Measurements from ENCODE around the gene FAM118A.
"Not testable (repeated sequence)": the region's sequence is repeated elsewhere in the genome, so short reads cannot be mapped to it uniquely, and the experiment has no call there.

Gene FAM118A

GRCh38 chr22:45292731-45293442 is 16.8 kb upstream of the FAM118A start:
- Histone ChIP-seq H3K4me3 (ENCODE audit: low read depth, low read length) (no peak overlapping the region), H3K9me3 (ENCODE audit: insufficient read depth, low read depth, low read length) (peaks cover 7% of the 10 kb centered on the region), H2AK5ac (ENCODE audit: low read length) (no peak overlapping the region), H3K4me1 (ENCODE audit: control insufficient read depth in 1 of 2, insufficient read depth in 2 of 2, low read length in 2 of 2) (no peaks in the 10 kb centered on the region), H3K4ac (ENCODE audit: low read depth, low read length) (no peak overlapping the region), H4K12ac (ENCODE audit: low read depth, low read length) (no peak overlapping the region), H2BK12ac (ENCODE audit: low read length) (no peak overlapping the region), H3K36me3 (ENCODE audit: control insufficient read depth in 1 of 2, insufficient read depth in 2 of 2, low read length in 2 of 2) (no peaks in the 10 kb centered on the region), H2BK120ac (ENCODE audit: insufficient read depth, low read length, poor library complexity) (no peak overlapping the region), H3K18ac (ENCODE audit: low read length) (no peak overlapping the region), H3K23ac (ENCODE audit: low read length) (no peak overlapping the region), H3K79me2 (ENCODE audit: control insufficient read depth, insufficient read depth, low read length, poor library complexity) (no peaks in the 10 kb centered on the region), H4K91ac (ENCODE audit: low read depth, low read length) (no peak overlapping the region), H3K9ac (ENCODE audit: low read length) (no peak overlapping the region), H3K4me2 (ENCODE audit: low read length) (no peak overlapping the region), H3K79me1 (ENCODE audit: low read length) (no peaks in the 10 kb centered on the region), H2AFZ (ENCODE audit: insufficient read depth, low read length, poor library complexity) (no peak overlapping the region), H2BK5ac (ENCODE audit: low read depth, low read length, poor library complexity) (no peak overlapping the region), H3K27me3 (ENCODE audit: insufficient read depth, low read length) (no peaks in the 10 kb centered on the region), H3K14ac (ENCODE audit: low read length) (no peak overlapping the region), H3K27ac (ENCODE audit: low read depth, low read length) (no peak overlapping the region), H4K8ac (ENCODE audit: low read depth, low read length) (no peak overlapping the region)
- DNase-seq: no peak
- no CpG with 5 or more reads among the region's 23 CpGs for WGBS (ENCODE audit: extremely low coverage, insufficient coverage, insufficient read length)

- no peak overlapping the region for H3K18ac ChIP-seq (ENCODE audit: low read length)
- H2AFZ ChIP-seq (ENCODE audit: insufficient read depth, low read length, poor library complexity): no peak overlapping the region
- no peak overlapping the region for H2BK5ac ChIP-seq (ENCODE audit: low read depth, low read length, poor library complexity)
- H2BK12ac ChIP-seq (ENCODE audit: low read length): no peak overlapping the region
- H2BK120ac ChIP-seq (ENCODE audit: insufficient read depth, low read length, poor library complexity): no peak overlapping the region
- no peak overlapping the region for H4K8ac ChIP-seq (ENCODE audit: low read depth, low read length)
- peaks cover 7% of the 10 kb centered on the region for H3K9me3 ChIP-seq (ENCODE audit: insufficient read depth, low read depth, low read length)
- no peak overlapping the region for H3K14ac ChIP-seq (ENCODE audit: low read length)
- H4K12ac ChIP-seq (ENCODE audit: low read depth, low read length): no peak overlapping the region
- no peak overlapping the region for H4K91ac ChIP-seq (ENCODE audit: low read depth, low read length)
- no peak overlapping the region for H2AK5ac ChIP-seq (ENCODE audit: low read length)
- no peaks in the 10 kb centered on the region for H3K36me3 ChIP-seq (ENCODE audit: control insufficient read depth in 1 of 2, insufficient read depth in 2 of 2, low read length in 2 of 2)
- no peak overlapping the region for H3K9ac ChIP-seq (ENCODE audit: low read length)
- H3K79me2 ChIP-seq (ENCODE audit: control insufficient read depth, insufficient read depth, low read length, poor library complexity): no peaks in the 10 kb centered on the region
- H3K4ac ChIP-seq (ENCODE audit: low read depth, low read length): no peak overlapping the region
- H3K23ac ChIP-seq (ENCODE audit: low read length): no peak overlapping the region
- H3K4me1 ChIP-seq (ENCODE audit: control insufficient read depth in 1 of 2, insufficient read depth in 2 of 2, low read length in 2 of 2): no peaks in the 10 kb centered on the region
- H3K27me3 ChIP-seq (ENCODE audit: insufficient read depth, low read length): no peaks in the 10 kb centered on the region
- no peak overlapping the region for H3K4me3 ChIP-seq (ENCODE audit: low read depth, low read length)
- DNase-seq: no peak
- H3K4me2 ChIP-seq (ENCODE audit: low read length): no peak overlapping the region
- no CpG with 5 or more reads among the region's 6 CpGs for WGBS (ENCODE audit: extremely low coverage, insufficient coverage, insufficient read length)
- no peak overlapping the region for H3K27ac ChIP-seq (ENCODE audit: low read depth, low read length)
- H3K79me1 ChIP-seq (ENCODE audit: low read length): no peaks in the 10 kb centered on the region
Measured at GRCh38 chr22:45294030-45294429, 15.7 kb upstream of the FAM118A start.

GRCh38 chr22:45295004-45295403 is 14.7 kb upstream of the FAM118A start:
- H2AK5ac ChIP-seq (ENCODE audit: low read length); H3K23ac ChIP-seq (ENCODE audit: low read length); H3K9me3 ChIP-seq (ENCODE audit: insufficient read depth, low read depth, low read length); H3K36me3 ChIP-seq (ENCODE audit: control insufficient read depth in 1 of 2, insufficient read depth in 2 of 2, low read length in 2 of 2); H3K4me2 ChIP-seq (ENCODE audit: low read length); H4K8ac ChIP-seq (ENCODE audit: low read depth, low read length); H2BK12ac ChIP-seq (ENCODE audit: low read length); H3K4me1 ChIP-seq (ENCODE audit: control insufficient read depth in 1 of 2, insufficient read depth in 2 of 2, low read length in 2 of 2); H4K12ac ChIP-seq (ENCODE audit: low read depth, low read length); H2AFZ ChIP-seq (ENCODE audit: insufficient read depth, low read length, poor library complexity); DNase-seq; H3K14ac ChIP-seq (ENCODE audit: low read length); H3K9ac ChIP-seq (ENCODE audit: low read length); H3K4ac ChIP-seq (ENCODE audit: low read depth, low read length); H2BK120ac ChIP-seq (ENCODE audit: insufficient read depth, low read length, poor library complexity); H3K27ac ChIP-seq (ENCODE audit: low read depth, low read length); H3K27me3 ChIP-seq (ENCODE audit: insufficient read depth, low read length); H3K79me2 ChIP-seq (ENCODE audit: control insufficient read depth, insufficient read depth, low read length, poor library complexity); H3K79me1 ChIP-seq (ENCODE audit: low read length); H2BK5ac ChIP-seq (ENCODE audit: low read depth, low read length, poor library complexity); H4K91ac ChIP-seq (ENCODE audit: low read depth, low read length); H3K18ac ChIP-seq (ENCODE audit: low read length); H3K4me3 ChIP-seq (ENCODE audit: low read depth, low read length): not testable (repeated sequence)
- no CpG with 5 or more reads among the region's 6 CpGs for WGBS (ENCODE audit: extremely low coverage, insufficient coverage, insufficient read length)

- WGBS (ENCODE audit: extremely low coverage, insufficient coverage, insufficient read length): no CpG with 5 or more reads among the region's 9 CpGs
- H3K27ac ChIP-seq (ENCODE audit: low read depth, low read length): no peak overlapping the region
- no peak overlapping the region for H3K18ac ChIP-seq (ENCODE audit: low read length)
- no peak overlapping the region for H2AFZ ChIP-seq (ENCODE audit: insufficient read depth, low read length, poor library complexity)
- H4K91ac ChIP-seq (ENCODE audit: low read depth, low read length): no peak overlapping the region
- H2BK12ac ChIP-seq (ENCODE audit: low read length): no peak overlapping the region
- no peaks in the 10 kb centered on the region for H3K36me3 ChIP-seq (ENCODE audit: control insufficient read depth in 1 of 2, insufficient read depth in 2 of 2, low read length in 2 of 2)
- peaks cover 7% of the 10 kb centered on the region for H3K9me3 ChIP-seq (ENCODE audit: insufficient read depth, low read depth, low read length)
- no peak overlapping the region for H4K12ac ChIP-seq (ENCODE audit: low read depth, low read length)
- H3K4me1 ChIP-seq (ENCODE audit: control insufficient read depth in 1 of 2, insufficient read depth in 2 of 2, low read length in 2 of 2): no peaks in the 10 kb centered on the region
- H2AK5ac ChIP-seq (ENCODE audit: low read length): no peak overlapping the region
- H2BK120ac ChIP-seq (ENCODE audit: insufficient read depth, low read length, poor library complexity): no peak overlapping the region
- DNase-seq: no peak
- no peak overlapping the region for H3K14ac ChIP-seq (ENCODE audit: low read length)
- H3K4ac ChIP-seq (ENCODE audit: low read depth, low read length): no peak overlapping the region
- H3K27me3 ChIP-seq (ENCODE audit: insufficient read depth, low read length): no peaks in the 10 kb centered on the region
- no peak overlapping the region for H3K4me2 ChIP-seq (ENCODE audit: low read length)
- no peak overlapping the region for H4K8ac ChIP-seq (ENCODE audit: low read depth, low read length)
- no peak overlapping the region for H3K23ac ChIP-seq (ENCODE audit: low read length)
- H3K9ac ChIP-seq (ENCODE audit: low read length): no peak overlapping the region
- no peaks in the 10 kb centered on the region for H3K79me2 ChIP-seq (ENCODE audit: control insufficient read depth, insufficient read depth, low read length, poor library complexity)
- H3K4me3 ChIP-seq (ENCODE audit: low read depth, low read length): no peak overlapping the region
- H2BK5ac ChIP-seq (ENCODE audit: low read depth, low read length, poor library complexity): no peak overlapping the region
- no peaks in the 10 kb centered on the region for H3K79me1 ChIP-seq (ENCODE audit: low read length)
Measured at GRCh38 chr22:45295492-45295891, 14.2 kb upstream of the FAM118A start.
